Suppressor macrophage (primary cell): ENCODE measurements around the gene R3HDM1.
"Not testable (repeated sequence)": the region's sequence is repeated elsewhere in the genome, so short reads cannot be mapped to it uniquely, and the experiment has no call there.

ENCODE experiments used
- DNase-seq, 4 experiments: peaks; one replicate each; pipeline ENCODE4 v3.0.0-alpha.2; 2020 to 2022

The R3HDM1 gene

DNA sequence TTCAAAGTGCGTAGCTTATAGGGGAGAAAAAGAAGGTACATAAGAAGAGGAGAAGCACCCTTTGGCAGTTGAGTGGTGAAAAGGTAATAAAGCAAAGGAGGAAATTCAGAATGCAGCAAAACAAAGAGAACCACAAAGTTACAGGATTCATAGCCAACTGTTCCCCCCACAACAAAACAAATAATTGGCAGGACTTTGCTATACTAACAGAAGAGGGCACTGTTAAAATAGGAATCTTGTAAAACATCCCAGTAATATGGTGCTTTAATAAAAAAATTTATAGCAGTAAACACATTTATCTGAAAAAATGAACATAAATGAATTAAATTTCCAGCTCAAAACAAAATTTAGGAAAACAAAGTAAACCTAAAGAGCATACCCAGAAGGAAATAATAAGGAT lies 42.3 kb downstream of the R3HDM1 start:
- DNase-seq, result no peak

DNA sequence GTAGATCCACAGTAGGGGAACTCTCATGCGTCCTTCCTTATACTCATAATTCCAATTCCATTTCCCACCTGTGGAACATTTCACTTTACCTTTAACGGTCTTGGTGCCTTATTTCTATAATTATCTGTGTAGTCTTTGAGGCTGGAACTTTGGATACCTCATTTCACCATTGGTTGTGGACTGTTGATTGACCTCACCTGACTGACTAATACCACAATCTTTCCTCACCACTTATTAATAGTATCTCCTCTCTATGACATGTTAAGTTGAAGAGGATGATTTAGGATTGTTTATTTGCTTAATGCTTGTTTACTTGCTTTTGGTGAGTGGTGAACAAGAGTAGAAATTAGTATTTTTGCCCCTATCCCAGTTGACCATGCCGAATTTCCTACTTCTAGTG lies 50.0 kb downstream of the R3HDM1 start:
- no peak for DNase-seq

DNA sequence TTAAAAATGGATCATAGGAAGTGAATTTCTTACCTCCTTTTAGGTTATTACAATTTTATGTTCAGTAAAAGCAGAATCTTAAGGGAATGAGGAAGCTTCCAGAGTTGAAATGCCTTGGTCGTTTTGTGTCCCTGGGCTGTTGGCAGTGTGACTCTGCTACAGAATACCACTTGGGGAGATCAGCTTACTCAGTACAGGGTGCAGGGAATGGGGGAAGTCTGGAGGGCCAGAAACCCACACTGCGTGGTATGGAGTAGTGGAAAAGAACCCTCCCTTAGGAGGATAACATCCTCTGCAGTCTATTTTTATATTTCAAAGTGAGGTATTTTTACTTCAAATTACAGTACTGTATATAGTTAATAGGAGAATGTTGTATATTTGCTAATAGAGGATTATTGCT lies 51.1 kb downstream of the R3HDM1 start:
- peak; percentile 19 to 26 (median 24) for DNase-seq

DNA sequence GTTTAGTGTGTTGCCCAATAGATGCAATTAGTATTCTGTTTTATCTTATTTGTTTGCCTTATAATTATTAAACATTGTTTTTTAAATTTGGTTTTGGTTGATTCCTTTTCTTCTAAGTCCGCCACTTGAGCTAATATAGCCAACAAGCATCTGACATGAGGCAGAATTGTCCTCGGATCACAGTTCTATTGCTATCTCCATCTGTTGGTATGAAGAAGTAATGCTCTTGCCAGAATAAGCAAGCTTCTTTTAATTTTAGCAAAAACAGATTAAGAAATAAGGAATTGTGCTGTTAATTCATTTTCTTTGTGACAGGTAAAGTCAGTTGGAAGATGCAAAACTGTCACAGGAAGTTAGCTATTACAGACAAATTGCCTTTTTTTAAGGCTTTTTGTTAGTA lies 54.3 kb downstream of the R3HDM1 start:
- no peak for DNase-seq

DNA sequence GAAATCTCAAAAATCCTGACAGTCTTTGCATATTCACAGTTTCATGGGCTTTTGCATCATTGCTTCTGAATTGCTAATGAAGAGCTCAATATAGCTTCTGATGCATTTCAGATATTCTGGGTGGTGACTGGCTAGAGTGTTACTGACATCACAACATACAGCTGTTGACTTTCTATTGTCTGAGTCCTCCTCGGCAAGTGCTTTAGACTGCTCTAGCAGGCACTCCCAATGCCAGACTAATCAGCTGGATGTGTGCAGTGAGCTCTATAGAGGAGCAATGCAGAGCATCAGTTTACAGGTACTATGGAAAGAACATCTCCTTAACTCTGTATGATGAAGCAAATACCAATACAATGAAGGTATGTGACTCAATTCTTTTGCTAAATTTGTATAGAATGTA lies 54.9 kb downstream of the R3HDM1 start:
- no peak for DNase-seq

DNA sequence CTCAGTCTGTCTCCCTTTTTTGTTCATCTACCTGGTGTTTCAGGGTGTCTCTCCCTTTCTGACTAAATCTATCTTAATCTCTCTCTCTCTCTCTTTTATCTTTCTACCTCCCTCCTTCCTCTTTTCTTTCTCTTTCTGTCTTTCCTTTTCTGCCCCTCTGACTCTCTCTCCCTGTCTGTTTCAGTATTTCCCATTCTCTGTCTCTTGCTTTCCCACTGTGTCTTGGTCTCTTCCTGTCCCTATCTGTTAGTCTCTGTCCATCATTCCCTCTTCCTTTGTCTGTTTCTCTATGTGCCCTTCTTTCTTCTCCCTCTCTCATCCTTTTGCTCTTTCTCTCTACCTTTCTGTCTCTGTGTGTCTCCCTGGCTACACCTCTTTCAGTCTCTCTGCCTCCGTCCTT lies 56.7 kb downstream of the R3HDM1 start:
- no peak for DNase-seq

DNA sequence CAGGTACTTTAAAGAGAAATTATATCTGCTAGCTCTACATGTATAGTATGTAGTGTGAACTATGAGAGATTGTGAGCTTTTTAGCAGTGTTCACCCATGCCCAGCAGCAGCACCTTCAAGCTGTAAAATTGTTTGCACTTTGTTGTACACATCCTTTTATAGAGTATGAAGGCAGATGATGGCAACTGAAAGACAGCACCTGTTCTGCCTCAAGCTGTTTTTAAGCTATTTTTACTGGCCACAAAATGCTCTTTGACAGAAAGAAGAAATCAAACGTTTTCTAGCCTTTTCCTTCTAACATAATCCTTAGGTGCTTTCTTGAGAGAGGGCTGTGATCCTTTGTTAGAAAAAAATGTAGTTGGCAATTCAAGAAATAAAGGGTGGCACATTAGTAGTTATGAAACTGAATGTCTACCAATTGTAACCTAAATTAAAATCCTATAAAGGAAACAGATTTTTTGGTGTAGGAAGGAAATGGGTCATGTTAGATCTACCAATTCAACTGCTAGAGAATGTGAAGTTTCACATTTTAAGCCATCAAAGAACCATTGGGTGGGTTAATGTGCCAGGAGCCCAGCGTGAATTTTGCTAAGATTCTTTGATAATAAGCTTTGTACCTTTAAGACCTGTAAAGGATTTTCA lies 59.5 kb downstream of the R3HDM1 start:
- DNase-seq, result no peak

DNA sequence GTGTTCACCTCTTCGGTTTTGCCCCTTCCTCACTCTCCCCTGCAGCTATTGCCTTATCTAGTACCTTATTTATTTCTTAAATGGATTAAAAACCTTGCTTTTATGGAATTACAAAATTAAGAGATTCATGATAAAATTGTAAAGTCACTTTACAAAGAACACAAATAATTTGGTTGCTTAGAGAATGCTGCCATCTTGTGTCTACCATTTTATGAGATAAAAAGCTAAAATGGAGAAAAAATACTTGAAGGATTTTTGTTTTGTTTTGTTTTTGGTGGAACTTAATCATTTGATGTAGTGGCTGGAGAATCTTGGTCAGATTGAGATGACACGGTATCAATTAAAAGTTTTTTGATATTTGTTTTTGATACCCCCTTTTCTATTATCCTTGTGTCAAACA lies 69.6 kb downstream of the R3HDM1 start:
- DNase-seq, result peak in 2 of 4 experiments; percentile 16 to 18

DNA sequence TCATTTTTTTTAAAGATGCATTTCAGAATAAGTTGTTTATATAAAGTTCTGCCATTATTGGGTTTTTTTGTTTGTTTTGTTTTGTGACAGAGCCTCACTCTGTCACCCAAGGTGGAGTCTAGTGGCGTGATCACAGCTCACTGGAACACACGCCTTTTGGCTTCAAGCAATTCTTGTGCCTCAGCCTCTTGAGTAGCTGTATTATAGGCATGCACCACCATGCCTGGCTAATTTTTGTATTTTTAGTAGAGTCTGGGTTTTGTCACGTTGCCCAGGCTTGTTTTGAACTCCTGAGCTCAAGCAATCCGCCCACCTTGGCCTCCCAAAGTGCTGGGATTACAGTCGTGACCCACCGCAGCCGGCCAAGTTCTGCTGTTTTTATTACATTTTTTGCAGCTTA lies 72.3 kb downstream of the R3HDM1 start:
- no peak for DNase-seq

DNA sequence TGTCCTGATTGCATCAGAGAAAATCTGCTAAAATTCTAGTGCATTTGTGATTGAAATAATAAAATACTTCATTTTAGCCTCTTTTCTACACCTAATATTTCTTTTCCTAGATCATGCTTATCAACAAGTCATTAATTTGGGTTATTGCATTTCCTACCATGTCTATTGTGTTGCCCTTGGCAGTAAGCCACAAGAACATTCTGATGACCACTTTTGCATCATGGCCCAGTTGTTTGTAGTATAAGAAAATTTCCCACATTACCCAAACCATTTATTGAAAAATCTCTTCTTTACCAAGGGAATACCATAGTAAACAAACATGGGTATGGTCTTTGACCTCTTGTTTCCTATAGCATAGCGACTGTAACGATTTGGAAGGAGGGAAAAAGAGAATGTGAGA lies 76.3 kb downstream of the R3HDM1 start:
- DNase-seq, result no peak

DNA sequence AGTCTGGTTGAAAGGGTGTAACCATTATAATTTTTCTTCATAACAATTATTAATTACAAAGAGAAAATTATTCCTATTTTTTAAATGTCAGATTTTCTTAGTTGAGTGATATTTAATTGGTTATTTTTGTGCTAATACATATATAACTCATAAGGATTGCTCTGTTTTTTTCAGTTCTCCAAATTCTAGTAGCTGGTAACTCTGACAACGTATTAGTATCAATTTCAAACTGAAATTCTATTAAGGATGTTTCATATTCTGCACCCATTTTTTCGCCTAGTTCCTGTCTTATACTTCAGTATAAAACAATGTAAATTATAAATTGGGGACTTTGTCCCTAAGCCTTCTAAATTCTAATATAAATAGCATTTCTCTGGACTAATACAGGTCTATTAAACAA lies 81.0 kb downstream of the R3HDM1 start:
- DNase-seq, result no peak

DNA sequence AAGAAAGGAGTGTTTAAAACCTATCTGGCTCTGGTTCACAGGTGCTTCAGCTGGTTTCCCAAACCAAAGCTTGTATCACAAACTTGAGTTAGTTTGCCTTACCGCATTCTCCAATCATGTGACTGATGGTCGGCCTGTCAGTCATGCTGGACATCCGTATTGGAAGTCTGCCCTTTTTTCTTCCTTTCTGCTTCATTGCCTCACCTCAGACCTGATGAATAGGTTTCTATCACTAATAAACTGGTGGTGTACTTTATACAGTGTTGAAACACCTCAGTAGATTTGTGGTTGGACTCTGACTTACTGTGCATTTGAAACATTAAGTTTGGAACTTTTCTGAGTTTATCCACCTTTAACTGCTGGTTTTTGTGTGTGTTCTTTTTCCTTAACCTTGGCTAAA lies 84.1 kb downstream of the R3HDM1 start:
- DNase-seq, result no peak

DNA sequence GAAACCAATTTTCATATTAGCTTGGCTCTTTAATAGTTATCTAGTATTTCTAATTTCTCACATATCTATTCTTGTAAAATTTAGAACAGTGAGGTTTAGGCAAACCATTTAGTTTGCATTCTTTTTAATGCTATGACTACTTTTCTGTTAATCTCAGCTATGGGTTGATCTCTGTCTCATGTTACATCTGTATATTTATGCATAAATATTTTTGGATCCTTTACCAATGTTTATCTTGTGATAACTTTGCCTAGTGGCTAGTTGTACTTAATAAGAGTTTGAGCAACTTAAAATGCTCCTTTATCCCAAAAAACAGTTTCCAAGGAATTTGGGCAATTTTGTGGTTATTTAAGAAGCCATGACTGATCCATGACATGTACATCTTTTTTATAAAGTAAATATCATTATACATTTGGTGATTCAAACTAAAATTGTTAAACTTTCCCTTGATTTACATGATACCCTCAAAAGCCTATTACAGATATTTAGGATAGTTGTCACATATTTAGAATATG lies 86.3 kb downstream of the R3HDM1 start:
- DNase-seq, result no peak

DNA sequence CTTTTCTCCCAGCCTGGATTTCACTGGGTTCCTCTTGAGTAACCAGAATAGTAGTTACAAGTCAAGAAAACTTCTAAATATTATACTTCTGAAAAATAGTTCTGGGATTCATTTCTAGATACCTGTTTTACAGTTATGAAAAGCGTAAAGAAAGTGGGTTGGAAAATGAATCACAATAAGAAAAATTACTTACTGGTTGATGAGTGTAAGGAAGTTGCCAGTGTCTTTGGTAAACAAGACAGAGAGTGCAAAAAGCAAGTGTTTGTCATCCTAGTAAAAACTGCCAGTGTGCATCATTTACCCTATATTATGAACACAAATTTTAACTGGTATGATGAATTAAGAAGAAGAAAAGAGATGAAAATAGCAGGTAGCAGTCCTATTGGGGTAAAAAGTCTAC lies 88.9 kb downstream of the R3HDM1 start:
- no peak for DNase-seq

DNA sequence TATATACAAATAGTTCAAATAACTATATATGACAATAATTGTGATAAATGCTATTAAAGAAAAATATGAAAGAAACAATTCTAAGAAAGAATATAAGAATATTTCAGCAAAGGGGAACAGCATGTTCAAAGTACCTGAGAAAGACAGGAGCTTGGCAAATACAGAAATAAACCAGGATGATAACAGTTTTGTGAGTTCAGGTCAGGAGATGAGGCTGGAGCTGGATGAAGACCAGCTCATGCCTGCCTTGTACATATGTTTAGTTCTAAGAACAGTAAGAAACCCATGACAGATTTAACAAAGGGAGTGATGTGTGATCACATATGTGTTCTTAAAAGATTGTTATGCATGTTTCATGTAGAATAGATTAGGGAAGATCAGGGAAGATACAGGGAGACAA lies 98.2 kb downstream of the R3HDM1 start:
- no peak for DNase-seq

DNA sequence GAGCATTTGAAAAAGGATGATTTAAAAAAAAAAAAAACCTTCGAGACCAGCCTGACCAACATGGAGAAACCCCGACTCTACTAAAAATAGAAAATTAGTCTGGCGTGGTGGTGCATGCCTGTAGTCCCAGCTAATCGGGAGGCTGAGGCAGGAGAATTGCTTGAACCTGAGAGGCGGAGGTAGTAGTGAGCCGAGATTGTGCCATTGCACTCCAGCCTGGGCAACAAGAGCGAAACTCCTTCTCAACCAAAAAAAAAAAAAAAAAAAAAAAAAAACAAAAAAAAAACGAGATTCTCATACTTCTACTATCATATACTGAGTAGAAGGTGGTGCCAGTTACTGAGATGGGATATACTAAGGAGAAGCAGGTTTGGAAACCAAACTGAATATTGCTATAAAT lies 98.8 kb downstream of the R3HDM1 start:
- not testable (repeated sequence) for DNase-seq

DNA sequence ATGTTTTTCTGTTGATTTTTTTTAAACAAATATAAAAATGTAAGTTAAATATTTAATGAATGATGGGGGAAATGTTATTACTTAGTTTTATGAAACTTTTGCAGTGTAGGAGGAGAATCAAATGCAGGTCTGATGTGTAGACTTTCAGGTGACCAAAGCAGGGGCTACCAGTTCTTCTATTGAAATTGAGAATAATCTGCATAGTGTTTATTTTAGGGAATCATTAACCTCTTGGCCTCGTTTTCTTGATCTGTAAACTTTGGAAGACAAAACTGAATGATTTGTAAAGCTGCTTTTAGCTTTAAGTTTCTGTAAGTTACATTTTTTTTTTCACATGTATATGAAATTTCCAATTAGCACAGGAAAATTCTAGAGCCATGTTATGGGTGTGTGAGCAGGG lies 99.2 kb downstream of the R3HDM1 start:
- DNase-seq, result no peak

DNA sequence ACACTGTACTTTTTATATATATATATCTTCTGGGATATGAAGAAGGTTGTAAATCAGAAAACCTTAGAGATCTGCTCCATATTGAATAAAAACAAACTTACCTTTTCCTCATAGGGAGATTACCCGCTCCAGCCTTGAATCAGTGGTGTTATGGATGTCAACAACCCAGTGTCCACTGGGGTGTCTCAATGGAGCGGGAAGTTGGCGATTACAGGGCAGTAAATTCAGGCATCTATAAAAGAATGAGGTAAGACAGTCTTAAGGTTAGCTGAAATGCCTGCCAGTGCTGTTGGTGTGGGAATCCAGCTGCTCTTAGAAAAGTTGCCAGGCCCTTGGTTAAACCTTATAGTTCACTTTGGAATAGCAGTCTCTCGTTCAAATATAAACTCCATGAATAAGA lies 102.3 kb downstream of the R3HDM1 start:
- DNase-seq, result no peak

DNA sequence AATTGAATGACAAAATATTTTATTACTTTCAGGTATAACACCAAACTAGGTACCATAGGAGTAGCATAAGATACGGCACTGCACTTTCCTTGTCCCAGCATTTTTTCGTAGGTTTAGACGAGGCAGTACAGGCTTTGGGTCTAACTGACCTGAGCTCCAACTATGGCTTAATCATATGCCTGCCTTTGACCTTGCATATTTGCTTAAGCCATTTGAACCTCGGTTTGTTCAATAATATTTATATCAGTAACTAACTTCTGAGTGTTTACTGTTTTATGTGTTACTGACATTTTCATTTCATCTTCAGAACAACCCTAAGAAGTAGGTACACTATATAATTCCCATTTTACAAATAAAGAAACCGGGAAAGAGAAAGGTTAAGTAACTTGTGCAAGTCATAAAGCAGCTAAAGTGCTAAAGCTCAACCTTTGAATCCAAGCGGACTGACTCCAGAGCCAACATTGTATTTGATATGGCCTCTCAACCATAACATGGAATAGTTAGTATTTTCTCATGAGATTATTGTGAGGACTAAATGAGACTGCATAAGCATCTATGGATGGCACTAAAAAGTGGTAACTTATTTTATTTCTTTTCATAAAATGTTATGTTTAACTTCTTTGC lies 104.0 kb downstream of the R3HDM1 start:
- DNase-seq, result no peak

DNA sequence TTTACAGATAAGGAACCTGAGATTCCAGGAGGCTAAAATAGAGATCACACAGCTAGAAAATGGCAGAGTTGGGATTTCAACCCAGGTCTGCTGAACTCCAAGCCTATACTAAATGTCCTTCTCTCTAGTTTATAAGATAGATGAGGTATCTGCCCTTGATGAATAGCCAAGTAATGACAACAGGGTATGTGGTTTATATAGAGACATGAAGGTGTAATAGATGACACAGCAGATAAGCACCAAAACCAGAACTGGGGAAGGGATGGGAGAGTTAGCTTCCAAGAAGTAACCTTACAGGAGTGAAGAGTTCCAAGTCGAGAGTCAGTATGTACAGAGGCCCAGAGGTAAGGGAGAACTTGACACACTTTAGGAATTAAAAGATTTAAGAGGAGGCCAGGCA lies 105.7 kb downstream of the R3HDM1 start:
- no peak for DNase-seq

DNA sequence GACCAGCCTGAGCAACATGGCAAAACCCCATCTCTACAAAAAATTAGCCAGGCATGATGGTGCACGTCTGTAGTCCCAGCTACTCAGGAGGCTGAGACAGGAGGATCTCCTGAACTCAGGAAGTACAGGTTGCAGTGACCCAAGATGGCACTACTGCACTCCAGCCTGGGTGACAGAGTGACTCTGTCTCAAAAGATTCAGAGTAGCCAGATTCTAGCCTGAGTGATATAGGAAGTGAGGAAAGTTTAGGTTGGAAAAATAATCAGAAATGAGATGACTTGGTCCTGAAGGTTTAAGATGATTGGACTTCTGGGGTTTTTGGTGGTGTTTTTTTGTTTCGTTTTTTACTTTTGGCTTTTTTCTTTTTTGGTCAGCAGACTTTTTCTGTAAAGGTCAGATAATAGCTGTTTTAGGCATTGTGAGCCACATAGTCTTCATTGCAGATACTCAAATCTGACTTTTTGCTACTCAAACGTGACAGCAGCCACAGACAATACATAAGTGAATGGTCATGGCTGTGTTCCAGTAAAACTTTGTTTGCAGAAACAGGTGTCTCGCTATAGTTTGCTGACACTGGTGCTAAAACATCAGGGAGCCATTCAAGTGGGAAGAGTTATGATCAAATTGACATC lies 106.3 kb downstream of the R3HDM1 start:
- no peak for DNase-seq

DNA sequence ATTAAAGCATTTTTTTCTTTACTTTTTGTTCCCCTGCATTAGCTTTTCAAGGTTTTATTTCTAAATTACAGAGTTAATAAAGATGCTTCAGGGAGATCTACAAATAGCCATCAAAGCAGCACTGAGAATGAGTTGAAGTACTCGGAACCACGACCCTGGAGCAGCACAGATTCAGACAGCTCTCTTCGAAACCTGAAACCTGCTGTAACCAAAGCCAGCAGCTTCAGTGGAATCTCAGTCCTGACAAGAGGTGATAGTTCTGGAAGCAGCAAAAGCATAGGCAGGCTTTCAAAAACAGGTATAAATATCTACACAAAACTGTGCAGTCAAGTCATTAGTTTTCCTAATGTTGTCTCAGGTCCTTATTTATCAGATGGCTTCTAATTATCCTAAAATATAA lies 107.5 kb downstream of the R3HDM1 start:
- no peak for DNase-seq

DNA sequence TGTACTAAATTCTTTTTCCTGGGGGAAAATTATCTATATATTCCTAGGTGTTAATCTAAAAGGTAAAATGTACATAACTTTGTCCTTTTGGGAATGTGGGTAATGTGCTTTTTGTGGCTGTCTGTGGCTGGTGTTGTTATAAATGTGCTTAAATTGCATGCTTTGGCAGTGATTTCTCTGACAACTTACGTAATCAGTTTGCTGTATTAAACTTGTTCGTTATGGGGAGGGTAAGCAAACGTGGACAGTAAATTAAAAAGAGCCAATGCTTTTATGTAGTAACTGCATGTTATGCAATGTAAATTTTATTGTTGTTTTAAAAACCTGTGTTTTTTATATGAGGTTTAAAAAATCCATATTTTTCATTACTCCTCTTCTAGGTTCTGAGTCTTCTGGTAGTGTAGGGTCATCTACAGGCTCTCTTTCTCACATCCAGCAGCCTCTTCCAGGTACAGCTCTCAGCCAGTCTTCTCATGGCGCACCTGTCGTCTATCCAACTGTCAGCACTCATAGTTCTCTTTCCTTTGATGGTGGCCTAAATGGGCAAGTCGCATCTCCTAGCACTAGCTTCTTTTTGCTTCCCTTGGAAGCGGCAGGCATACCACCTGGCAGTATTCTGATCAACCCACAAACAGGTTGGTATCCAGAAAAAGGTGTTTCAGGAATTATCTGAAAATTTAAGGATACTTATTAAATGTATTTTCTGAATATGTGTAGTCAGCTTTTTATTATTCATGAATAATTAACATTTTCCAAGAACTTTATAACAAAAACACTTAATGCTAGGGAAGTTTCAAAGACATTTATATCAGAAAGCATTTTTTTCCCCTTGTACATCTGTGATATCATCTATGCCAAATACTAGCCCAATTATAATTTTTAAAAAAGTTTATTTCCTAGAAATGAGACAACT lies 110.1 kb downstream of the R3HDM1 start:
- DNase-seq, result no peak
